GM19099 (cell line): ENCODE measurements around the gene REG3G.

ENCODE experiments used
- POLR2A ChIP-seq: IDR thresholded peaks from 3 replicates; pipeline ENCODE4 v1.6.1; 2011; ENCODE audit warnings: low read depth; ENCODE audit not compliant: insufficient read length; ENCODE audit errors: extremely low read depth

The REG3G gene

GRCh38 chr2:79025421-79025820, at the start of gene REG3G:
Gene REG3G, plus strand, starts transcription at chr2:79025702. Its CDS starts 392 bp downstream, at chr2:79026094.
- TF ChIP-seq POLR2A: no peak

GRCh38 chr2:78977661-78978145, 47.8 kb upstream of the REG3G start:
- no peak for TF ChIP-seq POLR2A

GRCh38 chr2:78978340-78978739, 47.2 kb upstream of the REG3G start:
- no peak for TF ChIP-seq POLR2A

- no peak for TF ChIP-seq POLR2A
Measured at GRCh38 chr2:78979380-78980151, 45.9 kb upstream of the REG3G start.

- no peak for TF ChIP-seq POLR2A
Measured at GRCh38 chr2:78980152-78980465, 45.4 kb upstream of the REG3G start.

GRCh38 chr2:78980871-78981270, 44.6 kb upstream of the REG3G start:
- TF ChIP-seq POLR2A: no peak

- no peak for TF ChIP-seq POLR2A
Measured at GRCh38 chr2:78982638-78983330, 42.7 kb upstream of the REG3G start.

- TF ChIP-seq POLR2A: no peak
Measured at GRCh38 chr2:78984386-78984785, 41.1 kb upstream of the REG3G start.

- TF ChIP-seq POLR2A: no peak
Measured at GRCh38 chr2:78985558-78985957, 39.9 kb upstream of the REG3G start.

- TF ChIP-seq POLR2A: no peak
Measured at GRCh38 chr2:78989051-78989450, 36.5 kb upstream of the REG3G start.

- TF ChIP-seq POLR2A: no peak
Measured at GRCh38 chr2:78992451-78992806, 33.1 kb upstream of the REG3G start.

GRCh38 chr2:78992807-78993517, 32.5 kb upstream of the REG3G start:
- TF ChIP-seq POLR2A: no peak

- no peak for TF ChIP-seq POLR2A
Measured at GRCh38 chr2:78993518-78994148, 31.9 kb upstream of the REG3G start.

GRCh38 chr2:78994789-78995188, 30.7 kb upstream of the REG3G start:
- TF ChIP-seq POLR2A: no peak

GRCh38 chr2:78999406-78999805, 26.1 kb upstream of the REG3G start:
- TF ChIP-seq POLR2A: no peak

GRCh38 chr2:79000008-79000576, 25.4 kb upstream of the REG3G start:
- no peak for TF ChIP-seq POLR2A

- TF ChIP-seq POLR2A: no peak
Measured at GRCh38 chr2:79001285-79001684, 24.2 kb upstream of the REG3G start.
